ENCODE data around the gene TKT. TPM values are rescaled to one million over a fixed set of nuclear protein-coding genes. Genes with fewer than 3 reads are reported as not detected.

The TKT gene
- total and polyA plus RNA-seq, 2 of the 13 experiments (the other 11 are each of a cell fraction or from before 2014, with no cell fraction given): 150 to 238 TPM

DNA sequence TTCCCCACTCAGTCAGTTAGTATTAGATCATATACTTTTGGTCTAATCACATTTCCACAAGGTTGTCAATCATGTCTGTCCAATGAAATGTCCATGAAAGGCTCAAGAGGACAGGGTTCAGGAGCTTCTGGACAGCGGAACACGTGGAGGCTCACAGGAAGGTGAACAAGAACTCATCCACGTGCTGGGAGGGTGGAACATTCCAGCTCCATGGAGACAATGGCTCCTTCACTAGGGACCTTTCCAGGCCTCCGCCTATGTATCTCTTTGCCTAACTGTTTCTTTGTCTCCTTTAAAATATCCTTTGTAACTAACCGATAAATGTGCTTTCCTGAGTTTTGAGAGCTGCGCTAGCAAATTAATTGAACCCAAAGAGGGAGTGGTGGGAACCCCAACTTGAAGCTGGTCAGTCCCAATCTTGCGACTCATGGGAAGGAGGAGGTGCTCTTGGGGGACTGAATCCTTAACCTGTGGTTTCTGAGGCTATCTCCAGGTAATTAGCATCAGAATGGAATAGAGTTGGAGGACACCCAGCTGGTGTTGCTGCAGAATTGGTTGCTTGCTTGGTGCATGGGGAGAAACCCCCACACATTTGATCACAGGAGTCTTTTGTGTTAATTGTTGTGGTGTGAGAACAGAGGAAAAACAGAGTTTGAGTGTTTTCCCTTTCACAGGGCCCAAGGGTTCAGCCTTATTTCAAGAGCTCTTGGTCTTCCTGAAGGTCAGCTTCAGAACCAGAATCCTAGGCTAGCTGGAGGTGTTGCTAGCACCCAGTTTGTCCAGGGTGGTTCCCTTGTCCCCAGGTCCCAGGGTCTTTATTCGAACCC lies 3.0 kb upstream of the TKT start (continued):
- TF ChIP-seq ZNF350 (CRISPR knock-in tag; IDR thresholded peaks at IDR 0.05; ENCODE audit: borderline replicate concordance, low read depth) (no peak), MXI1 (IDR thresholded peaks at IDR 0.05; ENCODE audit: borderline replicate concordance, low read depth, low read length) (peak; percentile 63; the same call in 1 of the 3 replicates), ZNF143 (CRISPR knock-in tag; IDR thresholded peaks at IDR 0.05) (no peak), ZNF34 (CRISPR knock-in tag; IDR thresholded peaks at IDR 0.05; ENCODE audit: borderline replicate concordance) (no peak), ZNF251 (CRISPR knock-in tag; IDR thresholded peaks at IDR 0.05) (no peak)
- TF ChIP-seq, protein P1, sequence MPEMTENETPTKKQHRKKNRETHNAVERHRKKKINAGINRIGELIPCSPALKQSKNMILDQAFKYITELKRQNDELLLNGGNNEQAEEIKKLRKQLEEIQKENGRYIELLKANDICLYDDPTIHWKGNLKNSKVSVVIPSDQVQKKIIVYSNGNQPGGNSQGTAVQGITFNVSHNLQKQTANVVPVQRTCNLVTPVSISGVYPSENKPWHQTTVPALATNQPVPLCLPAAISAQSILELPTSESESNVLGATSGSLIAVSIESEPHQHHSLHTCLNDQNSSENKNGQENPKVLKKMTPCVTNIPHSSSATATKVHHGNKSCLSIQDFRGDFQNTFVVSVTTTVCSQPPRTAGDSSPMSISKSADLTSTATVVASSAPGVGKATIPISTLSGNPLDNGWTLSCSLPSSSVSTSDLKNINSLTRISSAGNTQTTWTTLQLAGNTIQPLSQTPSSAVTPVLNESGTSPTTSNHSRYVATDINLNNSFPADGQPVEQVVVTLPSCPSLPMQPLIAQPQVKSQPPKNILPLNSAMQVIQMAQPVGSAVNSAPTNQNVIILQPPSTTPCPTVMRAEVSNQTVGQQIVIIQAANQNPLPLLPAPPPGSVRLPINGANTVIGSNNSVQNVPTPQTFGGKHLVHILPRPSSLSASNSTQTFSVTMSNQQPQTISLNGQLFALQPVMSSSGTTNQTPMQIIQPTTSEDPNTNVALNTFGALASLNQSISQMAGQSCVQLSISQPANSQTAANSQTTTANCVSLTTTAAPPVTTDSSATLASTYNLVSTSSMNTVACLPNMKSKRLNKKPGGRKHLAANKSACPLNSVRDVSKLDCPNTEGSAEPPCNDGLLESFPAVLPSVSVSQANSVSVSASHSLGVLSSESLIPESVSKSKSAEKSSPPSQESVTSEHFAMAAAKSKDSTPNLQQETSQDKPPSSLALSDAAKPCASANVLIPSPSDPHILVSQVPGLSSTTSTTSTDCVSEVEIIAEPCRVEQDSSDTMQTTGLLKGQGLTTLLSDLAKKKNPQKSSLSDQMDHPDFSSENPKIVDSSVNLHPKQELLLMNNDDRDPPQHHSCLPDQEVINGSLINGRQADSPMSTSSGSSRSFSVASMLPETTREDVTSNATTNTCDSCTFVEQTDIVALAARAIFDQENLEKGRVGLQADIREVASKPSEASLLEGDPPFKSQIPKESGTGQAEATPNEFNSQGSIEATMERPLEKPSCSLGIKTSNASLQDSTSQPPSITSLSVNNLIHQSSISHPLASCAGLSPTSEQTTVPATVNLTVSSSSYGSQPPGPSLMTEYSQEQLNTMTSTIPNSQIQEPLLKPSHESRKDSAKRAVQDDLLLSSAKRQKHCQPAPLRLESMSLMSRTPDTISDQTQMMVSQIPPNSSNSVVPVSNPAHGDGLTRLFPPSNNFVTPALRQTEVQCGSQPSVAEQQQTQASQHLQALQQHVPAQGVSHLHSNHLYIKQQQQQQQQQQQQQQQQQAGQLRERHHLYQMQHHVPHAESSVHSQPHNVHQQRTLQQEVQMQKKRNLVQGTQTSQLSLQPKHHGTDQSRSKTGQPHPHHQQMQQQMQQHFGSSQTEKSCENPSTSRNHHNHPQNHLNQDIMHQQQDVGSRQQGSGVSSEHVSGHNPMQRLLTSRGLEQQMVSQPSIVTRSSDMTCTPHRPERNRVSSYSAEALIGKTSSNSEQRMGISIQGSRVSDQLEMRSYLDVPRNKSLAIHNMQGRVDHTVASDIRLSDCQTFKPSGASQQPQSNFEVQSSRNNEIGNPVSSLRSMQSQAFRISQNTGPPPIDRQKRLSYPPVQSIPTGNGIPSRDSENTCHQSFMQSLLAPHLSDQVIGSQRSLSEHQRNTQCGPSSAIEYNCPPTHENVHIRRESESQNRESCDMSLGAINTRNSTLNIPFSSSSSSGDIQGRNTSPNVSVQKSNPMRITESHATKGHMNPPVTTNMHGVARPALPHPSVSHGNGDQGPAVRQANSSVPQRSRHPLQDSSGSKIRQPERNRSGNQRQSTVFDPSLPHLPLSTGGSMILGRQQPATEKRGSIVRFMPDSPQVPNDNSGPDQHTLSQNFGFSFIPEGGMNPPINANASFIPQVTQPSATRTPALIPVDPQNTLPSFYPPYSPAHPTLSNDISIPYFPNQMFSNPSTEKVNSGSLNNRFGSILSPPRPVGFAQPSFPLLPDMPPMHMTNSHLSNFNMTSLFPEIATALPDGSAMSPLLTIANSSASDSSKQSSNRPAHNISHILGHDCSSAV (CRISPR knock-in tag; IDR thresholded peaks at IDR 0.05; ENCODE audit: borderline replicate concordance): no peak
- TF ChIP-seq, protein P2, sequence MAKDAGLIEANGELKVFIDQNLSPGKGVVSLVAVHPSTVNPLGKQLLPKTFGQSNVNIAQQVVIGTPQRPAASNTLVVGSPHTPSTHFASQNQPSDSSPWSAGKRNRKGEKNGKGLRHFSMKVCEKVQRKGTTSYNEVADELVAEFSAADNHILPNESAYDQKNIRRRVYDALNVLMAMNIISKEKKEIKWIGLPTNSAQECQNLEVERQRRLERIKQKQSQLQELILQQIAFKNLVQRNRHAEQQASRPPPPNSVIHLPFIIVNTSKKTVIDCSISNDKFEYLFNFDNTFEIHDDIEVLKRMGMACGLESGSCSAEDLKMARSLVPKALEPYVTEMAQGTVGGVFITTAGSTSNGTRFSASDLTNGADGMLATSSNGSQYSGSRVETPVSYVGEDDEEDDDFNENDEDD (CRISPR knock-in tag; IDR thresholded peaks at IDR 0.05; ENCODE audit: borderline replicate concordance): peak; percentile 79; the same call in 1 of the 2 replicates
- TF ChIP-seq, protein P3, sequence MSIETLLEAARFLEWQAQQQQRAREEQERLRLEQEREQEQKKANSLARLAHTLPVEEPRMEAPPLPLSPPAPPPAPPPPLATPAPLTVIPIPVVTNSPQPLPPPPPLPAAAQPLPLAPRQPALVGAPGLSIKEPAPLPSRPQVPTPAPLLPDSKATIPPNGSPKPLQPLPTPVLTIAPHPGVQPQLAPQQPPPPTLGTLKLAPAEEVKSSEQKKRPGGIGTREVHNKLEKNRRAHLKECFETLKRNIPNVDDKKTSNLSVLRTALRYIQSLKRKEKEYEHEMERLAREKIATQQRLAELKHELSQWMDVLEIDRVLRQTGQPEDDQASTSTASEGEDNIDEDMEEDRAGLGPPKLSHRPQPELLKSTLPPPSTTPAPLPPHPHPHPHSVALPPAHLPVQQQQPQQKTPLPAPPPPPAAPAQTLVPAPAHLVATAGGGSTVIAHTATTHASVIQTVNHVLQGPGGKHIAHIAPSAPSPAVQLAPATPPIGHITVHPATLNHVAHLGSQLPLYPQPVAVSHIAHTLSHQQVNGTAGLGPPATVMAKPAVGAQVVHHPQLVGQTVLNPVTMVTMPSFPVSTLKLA (IDR thresholded peaks at IDR 0.05): peak; percentile 80
- TF ChIP-seq, protein P4, sequence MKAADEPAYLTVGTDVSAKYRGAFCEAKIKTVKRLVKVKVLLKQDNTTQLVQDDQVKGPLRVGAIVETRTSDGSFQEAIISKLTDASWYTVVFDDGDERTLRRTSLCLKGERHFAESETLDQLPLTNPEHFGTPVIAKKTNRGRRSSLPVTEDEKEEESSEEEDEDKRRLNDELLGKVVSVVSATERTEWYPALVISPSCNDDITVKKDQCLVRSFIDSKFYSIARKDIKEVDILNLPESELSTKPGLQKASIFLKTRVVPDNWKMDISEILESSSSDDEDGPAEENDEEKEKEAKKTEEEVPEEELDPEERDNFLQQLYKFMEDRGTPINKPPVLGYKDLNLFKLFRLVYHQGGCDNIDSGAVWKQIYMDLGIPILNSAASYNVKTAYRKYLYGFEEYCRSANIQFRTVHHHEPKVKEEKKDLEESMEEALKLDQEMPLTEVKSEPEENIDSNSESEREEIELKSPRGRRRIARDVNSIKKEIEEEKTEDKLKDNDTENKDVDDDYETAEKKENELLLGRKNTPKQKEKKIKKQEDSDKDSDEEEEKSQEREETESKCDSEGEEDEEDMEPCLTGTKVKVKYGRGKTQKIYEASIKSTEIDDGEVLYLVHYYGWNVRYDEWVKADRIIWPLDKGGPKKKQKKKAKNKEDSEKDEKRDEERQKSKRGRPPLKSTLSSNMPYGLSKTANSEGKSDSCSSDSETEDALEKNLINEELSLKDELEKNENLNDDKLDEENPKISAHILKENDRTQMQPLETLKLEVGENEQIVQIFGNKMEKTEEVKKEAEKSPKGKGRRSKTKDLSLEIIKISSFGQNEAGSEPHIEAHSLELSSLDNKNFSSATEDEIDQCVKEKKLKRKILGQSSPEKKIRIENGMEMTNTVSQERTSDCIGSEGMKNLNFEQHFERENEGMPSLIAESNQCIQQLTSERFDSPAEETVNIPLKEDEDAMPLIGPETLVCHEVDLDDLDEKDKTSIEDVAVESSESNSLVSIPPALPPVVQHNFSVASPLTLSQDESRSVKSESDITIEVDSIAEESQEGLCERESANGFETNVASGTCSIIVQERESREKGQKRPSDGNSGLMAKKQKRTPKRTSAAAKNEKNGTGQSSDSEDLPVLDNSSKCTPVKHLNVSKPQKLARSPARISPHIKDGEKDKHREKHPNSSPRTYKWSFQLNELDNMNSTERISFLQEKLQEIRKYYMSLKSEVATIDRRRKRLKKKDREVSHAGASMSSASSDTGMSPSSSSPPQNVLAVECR (CRISPR knock-in tag; IDR thresholded peaks at IDR 0.05; ENCODE audit: borderline replicate concordance): no peak
- TF ChIP-seq, protein P5, sequence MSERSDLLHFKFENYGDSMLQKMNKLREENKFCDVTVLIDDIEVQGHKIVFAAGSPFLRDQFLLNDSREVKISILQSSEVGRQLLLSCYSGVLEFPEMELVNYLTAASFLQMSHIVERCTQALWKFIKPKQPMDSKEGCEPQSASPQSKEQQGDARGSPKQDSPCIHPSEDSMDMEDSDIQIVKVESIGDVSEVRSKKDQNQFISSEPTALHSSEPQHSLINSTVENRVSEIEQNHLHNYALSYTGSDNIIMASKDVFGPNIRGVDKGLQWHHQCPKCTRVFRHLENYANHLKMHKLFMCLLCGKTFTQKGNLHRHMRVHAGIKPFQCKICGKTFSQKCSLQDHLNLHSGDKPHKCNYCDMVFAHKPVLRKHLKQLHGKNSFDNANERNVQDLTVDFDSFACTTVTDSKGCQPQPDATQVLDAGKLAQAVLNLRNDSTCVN (CRISPR knock-in tag; IDR thresholded peaks at IDR 0.05; ENCODE audit: borderline replicate concordance): peak; percentile 58; the same call in 1 of the 2 replicates
